NCI-H69 (cell line): ENCODE measurements around the gene COL28A1.
"Not testable (repeated sequence)": the region's sequence is repeated elsewhere in the genome, so short reads cannot be mapped to it uniquely, and the experiment has no call there.

Experiments
- DNase-seq: peaks from one replicate; lab custom pipeline; 2025; lab: John Stamatoyannopoulos, UW

COL28A1 gene

DNA sequence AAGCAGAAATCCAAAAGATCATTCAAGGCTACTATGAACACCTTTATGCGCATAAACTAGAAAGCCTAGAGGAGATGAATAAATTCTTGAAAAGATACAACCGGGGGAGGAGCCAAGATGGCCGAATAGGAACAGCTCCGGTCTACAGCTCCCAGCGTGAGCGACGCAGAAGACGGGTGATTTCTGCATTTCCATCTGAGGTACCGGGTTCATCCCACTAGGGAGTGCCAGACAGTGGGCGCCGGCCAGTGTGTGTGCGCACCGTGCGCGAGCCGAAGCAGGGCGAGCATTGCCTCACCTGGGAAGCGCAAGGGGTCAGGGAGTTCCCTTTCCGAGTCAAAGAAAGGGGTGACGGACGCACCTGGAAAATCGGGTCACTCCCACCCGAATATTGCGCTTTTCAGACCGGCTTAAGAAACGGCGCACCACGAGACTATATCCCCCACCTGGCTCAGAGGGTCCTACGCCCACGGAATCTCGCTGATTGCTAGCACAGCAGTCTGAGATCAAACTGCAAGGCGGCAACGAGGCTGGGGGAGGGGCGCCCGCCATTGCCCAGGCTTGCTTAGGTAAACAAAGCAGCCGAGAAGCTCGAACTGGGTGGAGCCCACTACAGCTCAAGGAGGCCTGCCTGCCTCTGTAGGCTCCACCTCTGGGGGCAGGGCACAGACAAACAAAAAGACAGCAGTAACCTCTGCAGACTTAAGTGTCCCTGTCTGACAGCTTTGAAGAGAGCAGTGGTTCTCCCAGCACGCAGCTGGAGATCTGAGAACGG lies 70.5 kb downstream of the COL28A1 start:
- DNase-seq = not testable (repeated sequence)

- no peak for DNase-seq
Measured at GRCh38 chr7:7454000-7454399, 81.7 kb downstream of the COL28A1 start.

- no peak for DNase-seq
Measured at GRCh38 chr7:7452652-7453051, 83.0 kb downstream of the COL28A1 start.

DNA sequence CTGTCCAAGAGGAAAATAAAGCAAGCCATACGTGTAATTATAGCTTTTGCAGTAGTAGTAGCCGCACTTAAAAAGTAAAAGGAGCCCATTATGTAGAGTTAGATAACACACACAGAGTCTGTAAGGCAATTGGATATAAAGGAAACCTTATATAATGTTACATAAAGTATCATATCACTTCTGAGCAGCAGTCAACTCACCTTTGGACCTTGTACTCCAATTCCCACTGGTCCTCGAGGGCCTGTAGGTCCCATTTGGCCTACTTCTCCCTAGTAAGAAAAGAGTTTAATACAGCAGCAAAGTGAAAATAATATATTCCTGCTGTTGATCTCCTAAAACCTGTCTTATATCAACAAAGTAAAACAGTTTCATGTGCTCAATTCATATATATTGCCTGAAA lies 83.6 kb downstream of the COL28A1 start:
- DNase-seq = no peak

DNA sequence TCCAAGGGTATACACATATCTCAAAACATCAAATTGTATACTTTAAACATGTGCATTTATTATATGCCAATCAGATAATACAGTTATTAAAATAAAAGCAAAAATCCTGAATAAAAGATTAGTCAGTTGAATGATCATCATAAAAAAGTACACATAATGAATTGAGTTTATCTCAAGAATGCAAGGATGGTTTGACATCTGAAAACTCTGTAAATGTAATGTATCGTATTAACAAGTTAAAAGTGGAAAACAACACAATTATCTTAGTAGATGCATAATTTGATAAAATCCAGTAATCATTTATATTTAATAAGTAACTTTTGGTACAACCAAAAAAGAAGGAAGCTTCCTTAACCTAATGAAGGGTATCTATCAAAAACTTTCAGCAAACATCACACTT lies 86.6 kb downstream of the COL28A1 start:
- peak; percentile 20 for DNase-seq

- no peak for DNase-seq
Measured at GRCh38 chr7:7446616-7447015, 89.1 kb downstream of the COL28A1 start.

DNA sequence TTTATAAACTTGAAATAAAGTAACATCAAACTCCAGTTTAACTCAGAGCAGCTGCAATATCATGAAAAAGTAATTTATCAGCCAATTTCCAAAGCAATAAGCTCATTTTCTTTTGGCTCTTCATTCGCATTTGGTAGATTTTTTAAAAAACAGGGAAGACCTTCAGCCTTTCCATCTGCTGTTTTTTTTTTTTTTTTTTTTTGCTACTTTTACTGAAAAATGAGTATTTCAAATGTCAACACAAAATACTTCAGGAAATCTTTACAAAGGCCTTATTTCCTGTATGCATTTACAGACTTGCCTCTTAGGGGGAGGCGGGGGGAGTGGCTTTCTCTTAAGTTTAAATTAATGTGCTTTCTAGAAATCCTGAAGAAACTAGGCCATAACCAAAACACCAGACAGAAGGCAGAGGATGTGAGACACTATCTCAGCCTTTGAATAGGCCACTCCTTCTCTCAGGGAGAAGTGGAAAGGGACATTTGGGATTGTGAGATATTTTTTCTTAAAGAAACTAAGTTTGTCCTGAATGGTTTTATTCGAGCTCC lies 91.8 kb downstream of the COL28A1 start:
- no peak for DNase-seq

DNA sequence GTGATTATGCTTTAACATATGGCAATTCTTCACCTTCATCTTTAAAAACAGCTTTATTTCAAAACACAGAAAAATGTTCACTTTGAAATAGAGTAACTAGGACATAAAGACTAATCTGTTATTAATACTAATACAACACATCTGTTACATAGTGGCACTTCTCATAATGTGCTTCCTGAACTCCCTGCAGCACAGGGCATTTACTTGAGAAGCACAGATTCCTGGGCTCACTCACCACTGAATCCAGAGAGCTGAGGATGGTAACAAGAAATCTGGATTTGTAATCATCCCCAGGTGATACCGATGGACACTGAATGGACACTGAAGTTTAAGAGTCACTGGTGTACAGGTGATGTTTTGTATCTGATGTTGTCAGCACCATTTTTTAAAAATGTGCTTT lies 96.1 kb downstream of the COL28A1 start:
- no peak for DNase-seq

GRCh38 chr7:7438851-7439250 lies 96.8 kb downstream of the COL28A1 start:
- peak; percentile 43 for DNase-seq

DNA sequence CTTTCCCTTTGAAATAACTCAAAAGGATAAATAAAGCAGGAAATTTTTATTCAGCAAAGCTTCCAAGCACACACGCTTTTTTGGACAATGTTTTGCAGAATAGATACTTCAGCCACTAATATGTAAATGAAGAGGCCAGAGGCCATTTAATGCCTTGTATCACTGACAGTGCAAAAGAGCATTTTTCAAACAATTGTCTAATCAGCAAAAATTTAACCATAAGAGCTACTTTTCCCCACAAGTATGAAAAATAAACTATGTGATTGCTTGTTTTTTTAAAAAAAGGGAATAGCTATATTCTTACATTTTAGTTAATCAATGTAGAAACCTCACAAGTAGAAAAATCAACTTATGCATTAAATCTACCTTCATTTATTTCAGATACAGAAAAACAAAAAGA lies 99.7 kb downstream of the COL28A1 start:
- no peak for DNase-seq

DNA sequence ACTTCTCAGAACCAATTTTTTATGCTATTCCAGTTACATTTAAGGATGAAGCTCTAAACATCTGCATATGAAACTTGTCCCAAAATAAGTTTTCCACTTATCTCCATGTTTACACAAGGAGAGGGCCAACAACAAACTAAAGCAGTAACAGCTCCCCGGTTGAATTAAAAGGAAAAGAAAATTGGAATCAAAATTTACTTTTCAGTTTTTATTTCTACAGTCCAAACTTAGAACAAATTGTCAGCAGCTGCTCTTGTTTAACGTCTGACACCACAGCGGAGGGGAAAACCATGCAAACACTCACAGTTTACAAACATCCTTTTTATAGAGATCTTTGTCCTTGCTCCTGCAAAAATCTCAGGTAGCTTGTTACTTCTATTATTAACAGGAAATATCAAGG lies 101.3 kb downstream of the COL28A1 start:
- DNase-seq = no peak

DNA sequence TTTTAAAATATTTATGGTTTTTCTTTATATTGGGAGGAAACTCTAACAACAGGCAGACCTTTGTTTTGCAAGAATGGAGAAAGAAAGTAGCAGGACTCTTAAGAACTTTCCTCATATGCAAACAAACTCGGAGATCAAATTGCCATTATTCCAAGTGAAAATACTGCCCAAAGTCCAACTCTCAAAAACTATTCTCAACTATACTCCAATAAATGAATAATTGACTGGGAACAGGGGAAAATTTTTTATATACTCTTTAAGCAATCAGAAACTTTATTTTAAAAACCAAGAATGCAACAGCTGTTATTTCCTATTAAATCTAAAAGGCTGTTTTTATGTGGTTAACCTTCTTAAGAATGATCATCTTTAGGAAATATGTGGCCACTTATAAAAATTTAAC lies 101.9 kb downstream of the COL28A1 start:
- DNase-seq = no peak

GRCh38 chr7:7432979-7433378 lies 102.7 kb downstream of the COL28A1 start:
- DNase-seq = no peak

- peak; percentile 86 for DNase-seq
Measured at GRCh38 chr7:7428806-7429205, 106.9 kb downstream of the COL28A1 start.

DNA sequence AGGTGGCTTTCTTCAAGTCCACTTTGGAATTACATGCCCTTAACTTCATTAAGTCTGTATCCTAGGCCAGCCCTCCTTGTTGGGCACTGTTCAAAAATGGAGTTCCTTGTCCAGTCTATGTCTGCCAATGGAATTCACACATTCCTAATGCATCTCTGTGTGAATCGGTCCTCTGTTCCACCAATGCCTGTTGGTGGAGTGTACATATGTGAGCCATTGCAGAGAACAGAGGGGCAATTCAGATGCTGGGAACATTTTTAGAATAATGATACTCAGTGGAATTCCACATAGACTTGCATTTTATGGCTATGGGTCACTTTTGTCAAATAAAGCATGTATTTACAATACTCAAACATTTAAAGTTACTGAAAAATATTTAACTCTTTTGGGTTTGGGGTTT lies 108.3 kb downstream of the COL28A1 start:
- no peak for DNase-seq

- DNase-seq = no peak
Measured at GRCh38 chr7:7426676-7427075, 109.0 kb downstream of the COL28A1 start.

GRCh38 chr7:7425321-7425720 lies 110.4 kb downstream of the COL28A1 start:
- peak; percentile 13 for DNase-seq

DNA sequence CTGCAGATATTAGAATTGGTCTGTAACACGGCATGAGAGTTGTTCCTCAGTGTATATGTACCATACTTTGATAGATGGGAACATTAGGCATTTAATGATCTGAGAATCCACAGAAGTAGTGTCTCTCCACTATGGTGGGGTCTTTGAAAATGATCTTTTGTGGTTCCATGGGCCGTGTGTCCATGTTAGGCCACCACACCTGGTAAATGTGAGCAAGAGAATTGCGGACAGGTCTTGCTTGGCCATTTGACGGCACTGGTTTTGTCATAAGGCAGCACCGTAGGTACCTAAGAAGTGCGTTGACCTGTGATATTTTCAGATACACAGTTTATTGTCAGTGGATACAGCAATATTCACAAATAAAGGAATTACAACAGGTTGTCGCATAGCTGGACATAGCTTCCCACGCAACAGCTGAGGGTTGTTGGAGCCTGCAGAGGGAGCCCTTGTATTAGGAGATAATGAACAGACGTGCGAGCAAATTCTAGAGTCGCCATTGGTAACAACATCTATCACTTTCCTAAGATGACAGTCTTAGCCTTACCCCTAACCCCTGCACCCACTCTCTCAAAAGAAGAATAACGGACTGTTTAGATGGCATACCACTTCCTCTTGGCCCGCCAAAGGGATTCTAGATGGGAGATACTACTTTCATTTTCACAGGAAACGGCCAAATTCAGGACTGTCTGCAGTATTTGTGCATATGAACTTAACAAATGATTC lies 111.4 kb downstream of the COL28A1 start:
- DNase-seq = peak; percentile 88

DNA sequence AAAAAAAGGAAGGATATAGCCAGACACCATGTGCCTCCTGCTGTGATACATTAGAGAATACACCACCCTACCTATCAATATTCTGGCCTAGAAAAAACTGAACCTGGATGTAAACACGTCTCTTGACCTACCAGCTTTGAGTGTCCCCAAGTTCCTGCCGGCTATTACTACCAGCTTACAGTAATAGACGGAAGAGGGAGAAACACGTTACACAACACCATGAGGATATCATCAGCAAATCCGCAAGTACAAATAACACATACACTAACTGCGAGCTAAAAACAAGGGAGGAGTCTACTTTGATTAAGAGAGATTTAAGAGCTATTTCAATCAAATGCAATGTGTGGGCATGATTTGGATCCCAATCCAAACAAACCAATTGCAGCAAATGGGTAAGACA lies 113.0 kb downstream of the COL28A1 start:
- no peak for DNase-seq

GRCh38 chr7:7421826-7422225 lies 113.8 kb downstream of the COL28A1 start:
- DNase-seq = peak; percentile 27

DNA sequence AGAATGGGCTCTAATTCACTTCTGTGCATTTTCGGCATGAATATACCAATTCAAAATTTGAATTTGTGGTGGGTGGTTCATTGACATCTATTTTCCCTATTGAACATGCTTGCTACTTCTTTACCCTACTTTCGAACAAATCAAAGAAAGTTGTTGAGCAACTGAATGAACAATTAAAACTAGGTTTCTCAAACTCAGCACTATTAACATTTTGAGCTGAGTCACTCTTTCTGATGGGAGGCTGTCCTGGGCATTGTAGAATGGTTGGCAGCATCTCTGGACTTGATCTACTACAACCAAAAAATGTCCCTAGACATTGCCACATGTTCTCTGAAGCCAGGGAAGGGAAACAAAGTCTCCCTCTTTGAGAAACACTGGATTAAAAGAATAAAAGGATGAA lies 116.7 kb downstream of the COL28A1 start:
- DNase-seq = no peak

DNA sequence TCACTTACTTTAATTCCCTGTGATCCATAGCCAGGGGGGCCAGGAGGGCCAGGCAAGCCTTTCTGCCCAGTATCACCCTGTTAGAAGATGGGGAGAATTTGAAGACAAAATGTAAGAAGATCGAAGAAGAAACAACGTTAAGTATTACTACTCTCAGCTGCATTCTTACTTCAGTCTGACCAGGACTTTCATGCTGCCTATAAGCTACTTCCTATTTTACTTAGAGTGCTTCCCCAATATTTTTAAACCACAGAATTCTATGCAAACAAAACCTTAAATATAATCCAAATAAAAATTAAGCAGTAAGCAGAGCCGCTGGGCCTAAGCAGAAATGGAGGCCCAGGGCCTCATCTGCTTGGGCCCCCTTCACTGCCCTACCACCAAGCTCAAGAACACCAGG lies 117.8 kb downstream of the COL28A1 start:
- DNase-seq = no peak

- DNase-seq = no peak
Measured at GRCh38 chr7:7417414-7417813, 118.3 kb downstream of the COL28A1 start.
